Measurements from ENCODE around the gene MEP1B.
"Not testable (repeated sequence)": the region's sequence is repeated elsewhere in the genome, so short reads cannot be mapped to it uniquely, and the experiment has no call there.

Gene MEP1B

DNA sequence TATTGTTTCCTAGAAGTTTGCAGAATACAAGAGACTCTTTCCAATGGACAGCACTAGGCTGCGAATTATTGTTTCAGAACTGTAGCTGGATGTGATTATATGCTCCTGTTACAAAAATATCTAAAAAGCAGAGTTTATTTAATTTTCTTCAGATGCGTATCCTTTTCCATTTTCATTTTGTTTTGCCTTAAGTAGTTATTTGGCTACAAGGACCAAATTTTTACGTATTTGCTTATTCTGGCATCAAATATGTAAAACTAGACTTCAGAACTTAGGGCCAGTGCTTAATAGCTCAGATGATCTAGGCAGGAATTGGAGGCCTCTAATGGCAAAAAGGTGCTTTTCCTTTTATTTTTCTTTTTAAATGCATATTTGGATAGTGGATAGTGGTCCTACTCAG lies 18.7 kb downstream of the MEP1B start:
- DNase-seq (ENCODE audit: low read depth in 1 of 2, low spot score in 1 of 2), result no peak

DNA sequence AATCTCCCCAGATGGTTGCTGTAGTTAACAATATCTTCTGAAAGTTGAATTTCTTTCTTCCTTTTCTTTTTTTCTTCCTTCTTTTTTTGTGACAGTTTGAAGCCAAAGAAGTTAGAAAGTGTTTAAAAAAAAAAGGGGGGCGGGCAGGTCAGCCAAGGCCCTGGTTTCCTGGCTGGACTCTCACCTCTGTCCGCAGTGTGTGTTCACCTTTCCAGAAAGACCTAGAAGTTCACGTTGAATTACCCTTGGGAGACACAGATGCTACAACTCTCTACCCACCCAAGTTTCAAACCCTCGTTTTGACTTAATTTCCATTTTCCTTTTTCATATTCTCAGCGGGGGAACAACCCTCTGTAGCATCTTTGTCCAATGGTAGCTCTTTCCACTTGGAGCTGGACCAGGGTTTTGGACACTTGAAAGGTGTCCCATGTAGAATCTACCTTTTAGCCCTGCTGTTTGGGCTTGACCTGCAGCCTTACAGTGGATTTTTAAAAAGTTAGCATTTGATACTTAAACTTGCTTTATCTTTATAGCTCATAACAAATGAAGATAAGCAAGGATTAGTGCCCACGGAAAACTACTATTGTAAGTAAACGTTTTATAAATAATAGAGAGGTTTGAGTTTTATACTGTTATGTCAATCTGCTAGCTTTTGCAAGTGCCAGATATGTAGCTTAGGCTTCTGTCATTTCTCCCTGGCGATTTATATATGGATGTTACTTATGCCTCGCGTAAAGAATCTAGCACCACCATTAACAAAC lies 20.0 kb downstream of the MEP1B start:
- no peak for DNase-seq (ENCODE audit: low read depth in 1 of 2, low spot score in 1 of 2)

DNA sequence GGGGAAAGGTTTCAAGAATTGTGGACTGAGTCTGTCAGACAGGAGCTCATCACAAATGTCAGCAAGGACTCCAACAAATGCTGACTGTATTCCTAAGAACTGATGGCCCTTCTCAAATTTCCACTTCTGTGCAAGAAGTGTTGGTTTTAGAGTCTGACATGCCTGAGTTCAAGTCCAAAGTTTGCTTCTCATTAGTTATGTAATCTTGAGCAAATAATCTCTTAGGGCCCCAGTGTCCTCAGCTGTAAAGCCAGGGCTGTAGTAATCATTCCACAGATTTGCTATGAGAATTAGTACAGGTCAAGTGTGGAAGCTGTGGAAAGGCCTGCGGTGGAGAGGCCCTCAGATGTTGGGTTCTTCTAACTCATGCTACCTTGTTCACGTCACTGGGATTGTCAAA lies 23.9 kb downstream of the MEP1B start:
- no peak for DNase-seq (ENCODE audit: low read depth in 1 of 2, low spot score in 1 of 2)

DNA sequence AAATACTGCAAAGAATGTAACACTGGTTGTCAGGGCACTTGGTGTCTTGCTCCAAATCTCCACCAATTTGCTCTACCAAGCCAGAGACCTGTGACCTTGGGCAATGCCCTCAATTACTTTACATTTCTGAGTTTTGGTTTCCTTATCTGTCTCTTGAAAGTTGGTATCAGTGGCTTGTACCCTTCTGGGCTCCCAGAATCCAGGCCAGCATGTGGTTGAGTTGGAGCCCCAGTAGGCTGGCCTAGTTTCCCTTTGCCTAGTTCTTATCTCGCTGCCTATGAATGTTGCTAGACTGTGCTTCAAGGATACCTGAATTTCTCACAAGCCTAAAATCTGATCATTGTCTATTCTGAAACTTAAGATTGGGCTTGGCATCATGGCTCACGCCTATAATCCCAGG lies 26.6 kb downstream of the MEP1B start:
- no peak for DNase-seq (ENCODE audit: low read depth in 1 of 2, low spot score in 1 of 2)

DNA sequence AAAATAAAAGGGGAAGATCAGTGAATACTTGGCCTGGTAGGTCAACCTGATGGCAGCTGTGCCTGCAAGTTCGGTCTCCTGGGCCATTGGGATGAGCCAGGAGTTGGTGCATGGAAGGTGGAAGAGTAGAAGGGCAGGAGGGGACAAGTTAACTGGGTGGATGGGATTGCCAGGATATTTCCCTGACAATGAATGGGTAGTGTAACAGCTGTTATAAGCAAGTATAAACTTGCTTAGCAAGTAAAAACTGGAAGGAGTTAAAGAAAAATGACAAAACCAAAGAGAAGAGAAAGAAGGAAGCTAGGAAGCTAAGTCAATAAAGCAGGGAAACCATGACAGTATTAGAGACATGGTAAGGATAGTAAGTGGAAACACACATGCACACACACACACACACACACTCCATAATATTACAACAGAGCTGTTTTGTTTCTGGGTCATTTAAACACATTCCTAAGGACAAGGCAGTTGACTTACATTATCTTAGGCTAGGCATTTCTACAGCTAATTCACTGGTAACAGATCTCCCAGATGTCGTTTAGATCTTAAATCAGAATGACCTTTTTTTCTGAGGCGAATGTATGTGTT lies 29.7 kb downstream of the MEP1B start:
- no peak for DNase-seq (ENCODE audit: low read depth in 1 of 2, low spot score in 1 of 2)

DNA sequence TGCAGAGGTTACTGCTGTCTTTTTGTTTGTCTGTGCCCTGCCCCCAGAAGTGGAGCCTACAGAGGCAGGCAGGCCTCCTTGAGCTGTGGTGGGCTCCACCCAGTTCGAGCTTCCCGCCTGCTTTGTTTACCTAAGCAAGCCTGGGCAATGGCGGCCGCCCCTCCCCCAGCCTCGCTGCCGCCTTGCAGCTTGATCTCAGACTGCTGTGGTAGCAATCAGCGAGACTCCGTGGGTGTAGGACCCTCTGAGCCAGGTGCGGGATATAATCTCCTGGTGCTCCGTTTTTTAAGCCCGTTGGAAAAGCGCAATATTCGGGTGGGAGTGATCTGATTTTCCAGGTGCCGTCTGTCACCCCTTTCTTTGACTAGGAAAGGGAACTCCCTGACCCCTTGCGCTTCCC lies 43.5 kb downstream of the MEP1B start:
- not testable (repeated sequence) for DNase-seq (ENCODE audit: low read depth in 1 of 2, low spot score in 1 of 2)

DNA sequence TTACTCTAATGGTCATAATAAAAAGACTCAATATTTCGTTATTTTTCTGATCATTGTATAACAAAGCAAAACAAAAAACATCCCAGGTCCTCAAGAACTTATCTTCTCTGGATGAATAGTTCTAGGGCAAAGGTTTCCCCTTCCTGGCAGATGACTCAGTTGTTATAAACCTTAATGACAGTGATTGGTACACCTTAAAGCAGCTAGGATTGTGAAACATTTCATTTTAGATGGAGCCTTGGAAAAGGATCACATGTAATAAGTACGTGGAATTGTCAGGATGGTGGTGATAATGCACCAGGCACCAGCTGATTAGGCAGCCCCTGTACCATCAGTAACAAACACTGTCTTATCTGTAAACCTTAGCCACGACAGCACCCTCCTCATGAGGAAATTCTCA lies 47.2 kb downstream of the MEP1B start:
- no peak for DNase-seq (ENCODE audit: low read depth in 1 of 2, low spot score in 1 of 2)

DNA sequence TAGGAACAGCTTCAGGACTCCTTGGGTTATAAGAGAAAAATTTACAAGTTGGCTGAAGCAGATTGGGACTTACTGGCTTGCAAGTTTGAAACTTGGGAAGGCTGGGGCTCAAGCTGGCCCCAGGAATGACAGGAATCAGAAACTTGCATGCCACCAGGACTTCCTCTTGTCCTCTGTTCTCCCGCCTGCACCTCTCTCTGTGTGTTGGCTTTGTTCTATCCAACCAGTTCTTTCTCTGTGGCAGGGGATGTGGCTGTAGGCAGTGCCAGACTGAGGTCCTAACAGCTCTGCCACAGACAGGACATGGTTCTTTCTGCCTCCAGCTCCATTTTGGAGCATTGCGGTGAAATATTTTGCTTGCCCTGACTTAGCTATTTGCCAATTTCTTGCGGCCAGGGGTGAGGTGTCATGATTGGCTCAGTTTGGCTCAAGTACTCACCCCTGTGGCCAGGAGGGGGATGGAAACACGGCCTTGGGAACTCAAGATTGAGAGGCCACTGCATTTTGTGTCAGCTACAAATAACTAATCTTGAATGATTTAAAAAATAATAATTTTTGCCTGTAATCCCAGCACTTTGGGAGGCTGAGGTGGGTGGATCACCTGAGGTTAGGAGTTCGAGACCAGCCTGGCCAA lies 48.9 kb downstream of the MEP1B start:
- no peak for DNase-seq (ENCODE audit: low read depth in 1 of 2, low spot score in 1 of 2)

DNA sequence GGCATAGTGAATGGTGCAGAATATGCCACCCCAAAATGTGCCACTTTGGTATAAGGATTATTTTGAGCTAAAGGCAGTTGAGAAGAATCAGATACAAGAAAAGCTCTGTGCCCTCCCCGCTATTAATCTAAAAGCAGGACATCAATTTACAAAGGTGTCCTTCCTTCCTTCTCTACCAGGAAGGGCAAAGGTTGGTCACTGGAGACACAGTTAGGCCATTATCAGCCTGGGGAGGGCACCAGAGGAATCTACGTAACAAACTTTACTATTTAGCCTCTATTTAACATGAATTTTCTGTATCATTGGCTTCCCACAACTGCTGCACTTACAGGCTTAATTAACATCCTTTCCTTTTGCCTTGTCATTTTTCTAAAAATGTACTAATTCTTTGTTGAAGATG lies 52.6 kb downstream of the MEP1B start:
- no peak for DNase-seq (ENCODE audit: low read depth in 1 of 2, low spot score in 1 of 2)

DNA sequence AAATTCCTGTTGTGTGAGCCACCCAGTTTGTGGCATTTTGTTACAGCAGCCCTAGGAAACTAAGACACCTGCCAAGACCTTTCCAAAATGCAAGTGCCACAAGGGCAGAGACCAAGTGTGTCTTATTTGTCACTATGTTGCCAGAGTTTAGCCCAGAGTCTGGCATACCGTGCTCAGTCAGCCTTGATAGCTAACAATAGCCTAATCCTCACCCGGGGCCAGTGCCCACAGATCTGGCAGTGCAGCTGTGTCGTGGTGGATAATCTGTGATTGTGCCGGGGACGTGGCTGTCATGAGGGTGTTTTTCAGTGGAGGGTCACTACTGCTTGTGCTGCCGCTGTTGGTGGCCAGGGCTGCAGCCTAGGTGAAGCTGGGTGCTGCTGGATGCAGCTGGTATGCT lies 53.5 kb downstream of the MEP1B start:
- no peak for DNase-seq (ENCODE audit: low read depth in 1 of 2, low spot score in 1 of 2)

DNA sequence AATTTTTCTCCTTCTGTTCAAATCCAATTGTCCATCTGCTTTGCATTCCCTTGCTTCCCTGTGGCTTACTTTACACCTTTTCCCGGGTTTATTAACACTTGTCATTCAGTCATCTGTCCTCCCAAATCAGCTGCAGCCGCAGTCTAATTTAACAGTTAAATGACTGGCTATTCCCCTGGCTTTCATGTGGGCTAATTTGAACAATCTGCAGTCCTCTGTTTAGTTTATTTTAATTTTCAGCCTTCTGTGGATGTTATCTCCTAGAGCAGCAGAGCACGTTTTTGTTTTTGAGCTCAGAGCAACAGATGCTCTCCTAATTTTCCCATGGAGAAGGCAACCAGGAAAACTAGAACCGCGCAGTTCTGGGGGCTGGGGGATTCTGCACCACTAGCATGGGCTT lies 55.0 kb downstream of the MEP1B start:
- no peak for DNase-seq (ENCODE audit: low read depth in 1 of 2, low spot score in 1 of 2)

DNA sequence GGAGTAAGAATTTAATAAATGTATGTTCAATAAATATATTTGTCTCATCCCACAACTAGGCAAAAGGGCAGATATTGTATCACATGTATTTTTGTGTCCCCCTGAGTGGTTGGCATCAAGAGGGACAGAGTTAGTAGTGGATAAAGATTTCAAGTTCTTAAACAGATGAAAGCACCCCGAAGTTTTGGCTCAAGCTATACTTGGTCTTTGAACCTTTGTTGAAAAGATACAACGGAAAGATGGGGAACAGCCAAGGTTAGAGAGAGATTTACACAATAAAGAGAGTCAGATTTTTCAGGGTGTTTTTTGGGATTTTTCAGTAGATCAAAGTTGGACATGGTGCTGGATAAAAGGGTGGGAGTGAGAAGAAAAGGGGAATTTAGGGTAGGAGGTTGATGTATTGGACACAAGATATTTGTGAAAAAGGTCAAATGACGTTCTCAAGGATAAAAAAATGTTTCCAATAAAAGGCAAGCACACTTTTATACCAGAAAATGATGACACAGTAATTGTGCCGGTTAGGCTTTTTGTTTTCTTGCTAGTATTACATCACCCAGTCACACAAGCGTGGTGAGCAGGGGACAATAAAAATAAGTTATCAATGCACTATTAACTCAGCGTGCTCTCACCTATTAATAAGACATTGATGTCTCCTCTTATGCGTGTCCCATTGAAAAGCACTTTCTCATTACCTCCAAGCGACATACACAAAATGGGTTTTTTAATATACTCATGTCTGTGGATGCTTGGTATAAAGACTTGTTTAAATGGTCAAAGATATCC lies 59.5 kb downstream of the MEP1B start:
- DNase-seq (ENCODE audit: low read depth in 1 of 2, low spot score in 1 of 2), result no peak

DNA sequence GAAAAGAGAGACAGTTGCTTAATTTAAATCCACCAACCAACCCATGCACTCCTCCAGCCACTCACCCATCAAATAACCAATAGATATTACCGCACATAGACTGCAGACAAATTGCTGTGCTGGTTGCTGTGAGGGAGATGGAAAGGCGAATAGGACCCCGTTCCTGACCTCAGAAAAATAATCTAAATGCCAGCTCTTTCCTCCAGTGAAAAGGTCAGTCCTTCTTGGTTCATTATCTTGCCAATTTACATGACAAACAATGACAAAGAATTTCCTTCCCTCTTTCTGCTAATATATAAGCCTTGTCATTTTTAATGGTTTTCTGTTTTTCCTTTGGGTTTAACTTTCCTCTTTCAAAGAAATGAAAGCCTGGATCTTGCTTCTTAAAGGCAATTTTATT lies 61.6 kb downstream of the MEP1B start:
- DNase-seq (ENCODE audit: low read depth in 1 of 2, low spot score in 1 of 2), result no peak

DNA sequence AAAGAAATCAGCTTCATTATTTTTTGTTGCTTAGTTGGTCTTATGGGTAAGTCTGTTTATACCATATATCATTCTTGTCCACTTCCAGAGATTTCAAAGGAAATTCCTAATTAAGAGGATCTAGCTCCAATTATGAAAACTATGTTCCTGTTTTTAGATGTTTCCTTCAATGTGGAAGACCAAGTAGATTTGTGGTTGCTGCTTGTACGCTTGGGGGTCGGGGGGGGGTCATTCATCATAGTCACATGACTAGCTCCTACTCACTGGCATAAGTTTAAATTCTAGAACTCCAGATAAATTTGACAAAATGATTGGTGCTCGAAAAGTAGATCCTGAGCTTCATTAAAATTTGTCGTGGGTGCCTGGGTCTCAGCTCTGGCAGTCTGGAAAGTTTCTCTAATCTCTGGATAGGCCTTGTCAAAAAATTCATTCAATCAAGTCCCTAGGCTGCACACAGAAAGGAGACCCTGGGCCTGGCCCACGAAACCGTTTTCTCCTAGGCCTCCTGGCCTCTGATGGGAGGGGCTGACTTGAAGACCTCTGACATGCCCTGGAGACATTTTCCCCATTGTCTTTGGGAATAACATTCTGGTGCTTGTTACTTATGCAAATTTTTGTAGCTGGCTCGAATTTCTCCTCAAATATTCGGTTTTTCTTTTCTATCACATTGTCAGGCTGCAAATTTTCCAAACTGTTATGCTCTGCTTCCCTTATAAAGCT lies 62.5 kb downstream of the MEP1B start:
- DNase-seq (ENCODE audit: low read depth in 1 of 2, low spot score in 1 of 2), result no peak

DNA sequence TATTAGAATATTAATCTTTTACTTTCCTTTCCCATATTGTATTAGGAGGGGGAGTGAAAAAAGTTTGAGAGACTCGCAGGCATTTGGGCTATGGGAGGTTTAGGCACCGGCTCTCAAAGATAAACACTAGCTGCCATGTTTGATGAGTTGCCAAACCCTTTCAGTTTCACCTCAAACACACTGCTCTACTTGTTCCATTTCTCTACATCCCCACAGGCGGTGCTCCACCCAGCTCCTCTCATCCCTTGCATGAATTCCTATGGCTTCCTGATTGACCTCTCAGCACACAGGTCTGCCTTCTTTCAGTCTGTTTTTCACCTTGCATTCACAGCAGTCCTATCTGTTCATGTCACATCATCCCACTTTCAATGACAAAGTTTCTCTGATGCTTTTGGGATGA lies 65.7 kb downstream of the MEP1B start:
- DNase-seq (ENCODE audit: low read depth in 1 of 2, low spot score in 1 of 2), result no peak

DNA sequence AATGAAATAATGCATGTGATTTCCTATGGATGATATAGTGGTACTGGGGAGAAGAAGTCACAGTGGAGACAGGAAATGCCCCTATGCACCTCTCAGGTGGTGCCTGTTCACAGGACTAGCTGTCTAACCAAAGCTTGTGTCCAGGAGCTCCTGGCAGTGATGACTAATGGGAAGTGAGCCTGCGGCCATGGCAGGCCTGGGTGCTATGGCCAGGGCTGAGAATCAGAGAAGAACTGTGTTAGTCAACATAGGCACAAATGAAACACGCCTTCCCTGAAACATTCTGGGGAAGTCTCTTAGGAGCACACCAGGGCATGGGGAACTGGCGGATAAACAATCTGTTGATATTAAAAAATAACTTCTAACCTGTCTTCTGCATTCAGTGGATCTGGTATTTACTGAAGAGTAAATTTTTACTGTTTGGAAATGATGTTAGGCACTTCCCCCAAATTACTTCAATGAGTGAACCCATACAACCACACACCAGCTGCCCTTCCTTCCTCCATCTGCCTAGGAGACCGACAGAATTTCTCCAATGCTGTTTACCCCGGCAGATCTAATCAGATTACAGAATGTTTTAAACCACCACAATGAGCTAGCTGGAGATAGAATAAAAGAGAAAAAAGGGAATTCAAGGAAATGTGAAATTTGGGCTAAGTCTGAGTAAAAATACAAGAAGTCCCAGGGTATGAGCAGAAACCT lies 67.4 kb downstream of the MEP1B start:
- no peak for DNase-seq (ENCODE audit: low read depth in 1 of 2, low spot score in 1 of 2)

DNA sequence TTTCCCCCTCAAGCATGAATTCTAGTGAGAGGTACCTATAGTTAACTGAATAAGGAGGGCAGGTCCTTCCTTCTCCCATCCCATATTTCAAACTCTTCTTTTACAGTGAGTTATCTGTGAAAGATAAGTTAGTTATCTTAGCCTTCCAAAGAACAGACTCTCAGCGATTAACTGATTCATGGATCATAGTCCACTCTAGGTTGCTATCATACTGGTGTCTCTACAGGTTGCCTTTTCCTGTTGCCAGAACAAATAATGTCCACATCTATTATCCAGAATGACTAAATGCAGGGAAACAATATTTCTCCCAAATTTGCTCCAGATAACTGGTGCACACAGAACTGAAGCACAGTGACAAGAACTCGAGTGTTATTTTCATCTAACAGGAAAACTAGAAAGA lies 68.3 kb downstream of the MEP1B start:
- no peak for DNase-seq (ENCODE audit: low read depth in 1 of 2, low spot score in 1 of 2)

DNA sequence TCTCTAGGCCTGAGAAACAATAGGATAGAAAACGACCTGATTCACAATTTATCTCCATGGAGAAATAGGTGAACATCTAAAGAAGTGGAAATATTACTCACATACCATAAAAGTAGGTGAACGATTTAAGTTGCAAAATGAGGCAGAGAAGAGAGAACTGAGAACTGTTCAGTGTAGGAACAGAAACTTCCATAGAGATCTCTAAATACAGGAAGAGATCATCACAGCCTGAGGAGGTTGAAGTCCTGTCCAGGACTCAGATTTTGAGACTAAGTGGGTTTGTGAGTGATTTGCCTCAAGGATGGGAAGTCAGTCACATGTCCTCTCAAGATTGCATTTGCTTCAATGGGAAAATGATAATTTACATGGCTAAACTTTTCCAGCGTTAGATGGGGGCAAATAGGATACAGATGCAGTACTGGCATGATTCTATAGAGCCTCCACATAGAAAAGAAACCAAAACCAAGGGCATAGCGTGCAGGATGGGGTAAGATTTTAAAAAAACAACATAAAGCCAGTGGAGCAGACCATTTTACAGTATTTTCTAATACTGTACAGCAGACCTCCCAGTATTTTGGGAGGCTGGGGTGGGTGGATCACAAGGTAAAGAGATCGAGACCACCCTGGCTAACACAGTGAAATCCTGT lies 68.8 kb downstream of the MEP1B start:
- no peak for DNase-seq (ENCODE audit: low read depth in 1 of 2, low spot score in 1 of 2)

DNA sequence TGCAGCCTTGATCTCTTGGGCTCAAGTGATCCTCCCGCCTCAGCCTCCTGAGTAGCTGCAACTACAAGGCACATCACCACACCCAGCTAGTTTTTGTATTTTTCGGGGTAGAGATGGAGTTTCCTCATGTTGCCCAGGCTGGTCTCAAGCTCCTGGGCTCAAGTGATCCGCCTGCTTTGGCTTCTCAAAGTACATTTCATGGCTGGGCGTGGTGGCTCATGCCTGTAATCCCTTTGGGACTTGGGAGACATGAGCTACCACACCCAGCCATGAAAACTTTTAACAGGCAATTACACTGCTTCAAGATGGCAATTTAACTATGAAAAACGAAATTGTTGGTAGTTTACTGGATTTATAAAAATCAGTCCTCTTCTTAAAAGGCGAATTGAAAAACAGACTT lies 69.7 kb downstream of the MEP1B start:
- no peak for DNase-seq (ENCODE audit: low read depth in 1 of 2, low spot score in 1 of 2)

DNA sequence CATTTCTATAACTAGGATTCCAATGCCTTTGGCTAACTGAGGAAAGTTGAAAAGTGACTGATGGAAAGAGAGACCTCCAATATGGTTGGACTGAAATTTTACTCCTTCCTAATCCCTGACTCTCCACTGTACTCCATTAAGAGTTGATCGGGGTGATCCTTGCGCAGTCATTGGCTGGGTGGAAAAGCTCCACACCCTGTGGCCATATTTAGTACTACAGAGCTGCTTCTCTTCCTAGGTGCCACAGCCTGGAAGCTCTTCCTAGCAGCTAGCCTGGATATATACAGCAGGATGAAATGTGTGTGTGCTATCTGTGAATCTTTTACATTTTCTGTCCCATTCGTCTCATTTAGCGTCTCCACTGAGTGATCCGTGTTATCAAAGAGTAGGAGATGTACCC lies 71.2 kb downstream of the MEP1B start:
- DNase-seq (ENCODE audit: low read depth in 1 of 2, low spot score in 1 of 2), result no peak
